Uterus (tissue), 4 donors: ENCODE measurements around the gene MEP1A. TPM values are rescaled to one million over a fixed set of nuclear protein-coding genes. Genes with fewer than 3 reads are reported as not detected.
"Not testable (repeated sequence)": the region's sequence is repeated elsewhere in the genome, so short reads cannot be mapped to it uniquely, and the experiment has no call there.

Experiments used
- DNase-seq, 2 donors: peaks; one replicate each; pipeline ENCODE4 v3.0.0-alpha.2; 2019 to 2020
- H3K27ac ChIP-seq, 2 donors: fragments of 200-600 bp; sonication (generic); 1 replicate in 1 of 2; 2 replicates in 1 of 2; pipeline ENCODE4 v1.5.1; 2016 to 2018
- H3K27me3 ChIP-seq, 2 donors: fragments of 200-600 bp; sonication (generic); one replicate each; pipeline ENCODE4 v1.5.1; 2018 to 2019; ENCODE audit warnings: control low read depth in 1 of 2
- H3K36me3 ChIP-seq, 2 donors: fragments of 200-600 bp; sonication (generic); one replicate each; pipeline ENCODE4 v1.5.1; 2019; ENCODE audit warnings: control low read depth in 1 of 2
- H3K4me1 ChIP-seq, 2 donors: fragments of 200-600 bp; sonication (generic); one replicate each; pipeline ENCODE4 v1.5.1; 2018 to 2019; ENCODE audit warnings: control low read depth in 1 of 2
- H3K4me3 ChIP-seq, 2 donors: fragments of 200-600 bp; sonication (generic); 1 replicate in 1 of 2; 2 replicates in 1 of 2; pipeline ENCODE4 v1.5.1; 2018 to 2019; ENCODE audit warnings: mild to moderate bottlenecking in 1 of 2
- H3K9me3 ChIP-seq, 2 donors: fragments of 200-600 bp; sonication (generic); one replicate each; pipeline ENCODE4 v1.5.1; 2019; ENCODE audit warnings: control low read depth in 1 of 2
- CTCF ChIP-seq, 4 experiments: fragments of 200-600 bp in 2 of 4; fragments of 450-650 bp in 2 of 4; sonication (generic) in 2 of 4; IDR thresholded peaks; one replicate each; pipeline ENCODE4 v1.5.1; 2016 to 2019; ENCODE audit warnings: antibody characterized with exemption in 4 of 4, mild to moderate bottlenecking in 2 of 4, moderate library complexity in 1 of 4
- POLR2A ChIP-seq, 2 donors: fragments of 450-650 bp; IDR thresholded peaks; one replicate each; pipeline ENCODE4 v1.6.1; 2016; ENCODE audit warnings: antibody characterized with exemption in 2 of 2, mild to moderate bottlenecking in 1 of 2, moderate library complexity in 1 of 2
- intact Hi-C: fragments of 100-400 bp; cut with DNase I; formaldehyde crosslinking; loops from one replicate; pipeline ENCODE4 v1.15.1; 2023; ENCODE audit warnings: low total_unique reads
- total RNA-seq, 4 donors: library from RNA; depleted of rRNA in 3 of 4; stranded (reverse); fragments of >200 nt in 3 of 4; gene quantifications; one replicate each; pipeline versions ENCODE4 v1.1.0 to v1.2.4, GENCODE V29; 2014 to 2023
- donor health status: DM: yes; HTN: yes; CAD: no.

Gene MEP1A
- total RNA-seq, 4 donors from 2014 or later: under 0.01 TPM; not detected in 3

GRCh38 chr6:46757214-46757596 lies 36.0 kb upstream of the MEP1A start:
- no peaks in the 10 kb centered on the region for H3K27me3 ChIP-seq
- TF ChIP-seq POLR2A (IDR thresholded peaks at IDR 0.05) (no peak), CTCF (IDR thresholded peaks at IDR 0.05) (no peak)
- H3K36me3 ChIP-seq: no peaks in the 10 kb centered on the region
- no peak overlapping the region for H3K4me3 ChIP-seq
- H3K9me3 ChIP-seq: no peaks in the 10 kb centered on the region
- no peak overlapping the region for H3K27ac ChIP-seq
- H3K4me1 ChIP-seq: no peaks in the 10 kb centered on the region
- intact Hi-C loops: no loop called here
- no peak for DNase-seq

- intact Hi-C loops: no loop called here
- Histone ChIP-seq H3K27ac (no peak overlapping the region), H3K4me3 (no peak overlapping the region), H3K9me3 (no peaks in the 10 kb centered on the region), H3K36me3 (no peaks in the 10 kb centered on the region), H3K4me1 (no peaks in the 10 kb centered on the region), H3K27me3 (no peaks in the 10 kb centered on the region)
- no peak for DNase-seq
- TF ChIP-seq CTCF (IDR thresholded peaks at IDR 0.05) (no peak), POLR2A (IDR thresholded peaks at IDR 0.05) (no peak)
Measured at GRCh38 chr6:46758960-46759753, 34.0 kb upstream of the MEP1A start.

- Histone ChIP-seq H3K9me3 (no peaks in the 10 kb centered on the region), H3K27me3 (no peaks in the 10 kb centered on the region), H3K4me3 (no peak overlapping the region), H3K36me3 (no peaks in the 10 kb centered on the region), H3K27ac (no peak overlapping the region), H3K4me1 (no peaks in the 10 kb centered on the region)
- TF ChIP-seq POLR2A (IDR thresholded peaks at IDR 0.05) (no peak), CTCF (IDR thresholded peaks at IDR 0.05) (no peak)
- intact Hi-C loops: no loop called here
- DNase-seq: no peak
Measured at GRCh38 chr6:46760925-46761324, 32.3 kb upstream of the MEP1A start.

- Histone ChIP-seq H3K27me3 (no peaks in the 10 kb centered on the region), H3K4me3 (no peak overlapping the region), H3K36me3 (no peaks in the 10 kb centered on the region), H3K27ac (no peak overlapping the region), H3K9me3 (no peaks in the 10 kb centered on the region), H3K4me1 (no peaks in the 10 kb centered on the region)
- TF ChIP-seq POLR2A (IDR thresholded peaks at IDR 0.05) (no peak), CTCF (IDR thresholded peaks at IDR 0.05) (no peak)
- intact Hi-C loops: no loop called here
- DNase-seq: no peak
Measured at GRCh38 chr6:46763466-46763865, 29.7 kb upstream of the MEP1A start.

DNA sequence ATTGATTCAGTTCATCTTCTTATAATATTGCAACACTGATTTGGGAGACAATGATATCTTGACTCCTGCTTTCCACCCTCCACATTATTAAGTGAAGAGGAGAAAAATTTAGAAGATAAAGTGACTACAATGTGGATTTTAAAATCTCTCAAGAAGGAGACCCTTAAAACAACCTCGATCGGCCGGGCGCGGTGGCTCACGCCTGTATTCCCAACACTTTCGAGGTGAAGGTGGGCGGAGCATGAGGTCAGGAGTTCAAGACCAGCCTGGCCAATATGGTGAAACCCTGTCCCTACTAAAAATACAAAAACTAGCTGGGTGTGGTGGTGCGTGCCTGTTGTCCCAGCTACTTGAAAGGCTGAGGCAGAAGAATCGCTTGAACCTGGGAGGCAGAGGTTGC lies 28.9 kb upstream of the MEP1A start:
- H3K9me3 ChIP-seq, intact Hi-C loops, H3K4me1 ChIP-seq, H3K27ac ChIP-seq, H3K4me3 ChIP-seq, H3K27me3 ChIP-seq, DNase-seq, H3K36me3 ChIP-seq: not testable (repeated sequence)
